GM10248 (cell line): Measurements from ENCODE around the gene SLC8A3.

Experiments
- CTCF ChIA-PET: fragments of 300-600 bp; sonication (Branson Sonifier 250); formaldehyde crosslinking; extraction: SDS; loops from one replicate; lab custom pipeline; 2021; ENCODE audit warnings: antibody characterized with exemption; lab: Yijun Ruan, JAX
- POLR2A ChIA-PET: fragments of 350-650 bp; sonication (Branson Sonifier 250); formaldehyde crosslinking; extraction: SDS; loops from one replicate; lab custom pipeline; 2020; ENCODE audit warnings: antibody characterized with exemption; lab: Yijun Ruan, JAX
- DNase-seq: peaks from one replicate; pipeline ENCODE4 v3.0.0; 2012; ENCODE audit errors: extremely low spot score
- CTCF ChIP-seq: IDR thresholded peaks from 2 replicates; pipeline ENCODE4 v1.5.1; 2012; ENCODE audit warnings: mild to moderate bottlenecking, low read depth; ENCODE audit errors: extremely low read depth, missing control alignments, control extremely low read depth

Gene SLC8A3

DNA sequence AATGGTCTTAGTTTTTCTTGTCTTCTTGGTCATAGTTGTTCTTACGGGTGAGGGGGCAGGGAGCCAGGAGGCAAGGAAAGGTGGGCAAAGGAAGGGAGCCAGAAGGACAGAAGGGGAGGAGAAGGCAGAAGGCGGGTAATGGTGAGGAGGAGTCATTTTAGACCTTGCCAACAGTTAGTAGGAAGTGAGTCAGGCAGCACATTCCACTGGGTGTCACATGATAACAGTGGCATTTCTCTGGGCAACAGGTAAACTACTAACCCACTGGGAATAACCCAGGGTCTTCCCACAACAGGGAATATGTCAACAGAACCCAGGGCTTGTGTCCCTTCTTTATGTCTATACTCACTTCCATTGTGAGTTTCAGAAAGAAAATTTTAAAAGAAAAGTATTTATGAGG, 127.6 kb downstream of the SLC8A3 start:
- CTCF ChIA-PET = no interaction called here
- no peak for TF ChIP-seq CTCF
- no peak for DNase-seq
- POLR2A ChIA-PET = no interaction called here

GRCh38 chr14:70059545-70059944, 129.2 kb downstream of the SLC8A3 start:
- ChIA-PET CTCF (interaction anchor here (3.9 kb wide), 1 partner anchor 14 kb away, joined by 24 read pairs; no protein-coding TSS in a partner anchor), POLR2A (no interaction called here)
- no peak for DNase-seq
- no peak for TF ChIP-seq CTCF

GRCh38 chr14:70057519-70058136, 131.1 kb downstream of the SLC8A3 start:
- no peak for DNase-seq
- TF ChIP-seq CTCF = no peak
- CTCF ChIA-PET = interaction anchor here (0.6 to 3.9 kb wide), 4 partner anchors 12 to 58 kb away, joined by 3 to 24 read pairs (median 4); no protein-coding TSS in a partner anchor
- POLR2A ChIA-PET = no interaction called here

DNA sequence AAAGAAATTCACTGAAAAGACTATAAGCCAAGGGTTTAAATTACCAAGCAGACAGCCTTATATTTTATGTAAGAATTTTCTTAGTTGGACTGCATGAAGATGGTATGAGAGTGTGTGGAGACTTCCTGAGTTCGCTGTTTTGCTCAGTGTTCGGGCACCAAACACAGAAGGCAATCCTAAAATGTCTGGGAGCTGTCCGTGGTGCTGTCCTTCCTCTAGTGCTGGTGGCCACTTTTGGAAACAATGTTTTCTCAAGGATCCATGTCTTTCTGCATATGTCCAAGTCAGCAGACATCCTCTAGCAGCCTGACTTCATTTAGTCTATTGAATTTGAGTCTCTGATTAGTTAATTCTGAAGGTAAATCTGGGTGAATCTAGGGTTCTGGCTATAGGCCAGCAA, 135.8 kb downstream of the SLC8A3 start:
- ChIA-PET POLR2A (no interaction called here), CTCF (interaction anchor here (0.9 to 4.2 kb wide), 3 partner anchors 18 to 24 kb away, joined by 3 to 15 read pairs (median 4); no protein-coding TSS in a partner anchor)
- DNase-seq = no peak
- TF ChIP-seq CTCF = no peak

GRCh38 chr14:70050136-70050535, 138.6 kb downstream of the SLC8A3 start:
- ChIA-PET CTCF (no interaction called here), POLR2A (no interaction called here)
- DNase-seq = no peak
- TF ChIP-seq CTCF = no peak

- CTCF ChIA-PET = no interaction called here
- TF ChIP-seq CTCF = no peak
- DNase-seq = no peak
- POLR2A ChIA-PET = no interaction called here
Measured at GRCh38 chr14:70049605-70050004, 139.1 kb downstream of the SLC8A3 start.
